Stimulated activated CD4-positive, alpha-beta T cell treated with anti-CD3 and anti-CD28 coated beads, TNF-alpha, amount 100 ng/mL, for 24 hours (primary cell): ENCODE results near the gene ROBO1.

Source experiments
- DNase-seq, 3 experiments: peaks; one replicate each; pipeline ENCODE4 v3.0.0-alpha.2; 2020; ENCODE audit warnings: low read depth in 3 of 3

ROBO1 gene

GRCh38 chr3:78633626-78634025 is 1134.2 kb downstream of the ROBO1 start:
- no peak for DNase-seq

GRCh38 chr3:78632925-78633553 is 1134.8 kb downstream of the ROBO1 start:
- no peak for DNase-seq

- DNase-seq: no peak
Measured at GRCh38 chr3:78629544-78629943, 1138.3 kb downstream of the ROBO1 start.

- DNase-seq: no peak
Measured at GRCh38 chr3:78621061-78621716, 1146.6 kb downstream of the ROBO1 start.

- no peak for DNase-seq
Measured at GRCh38 chr3:78614486-78614885, 1153.3 kb downstream of the ROBO1 start.

GRCh38 chr3:78613421-78613879 is 1154.3 kb downstream of the ROBO1 start:
- DNase-seq: no peak

GRCh38 chr3:78611278-78611677 is 1156.5 kb downstream of the ROBO1 start:
- no peak for DNase-seq

GRCh38 chr3:78610462-78611125 is 1157.2 kb downstream of the ROBO1 start:
- no peak for DNase-seq

- no peak for DNase-seq
Measured at GRCh38 chr3:78606756-78607155, 1161.0 kb downstream of the ROBO1 start.

- DNase-seq: no peak
Measured at GRCh38 chr3:78605178-78605577, 1162.6 kb downstream of the ROBO1 start.

- no peak for DNase-seq
Measured at GRCh38 chr3:78604341-78604740, 1163.5 kb downstream of the ROBO1 start.

- DNase-seq: no peak
Measured at GRCh38 chr3:78601249-78601648, 1166.5 kb downstream of the ROBO1 start.

GRCh38 chr3:78589778-78590177 is 1178.0 kb downstream of the ROBO1 start:
- DNase-seq: no peak

- DNase-seq: no peak
Measured at GRCh38 chr3:78588906-78589621, 1178.7 kb downstream of the ROBO1 start.

GRCh38 chr3:78580681-78581080 is 1187.1 kb downstream of the ROBO1 start:
- no peak for DNase-seq

- no peak for DNase-seq
Measured at GRCh38 chr3:78571486-78571885, 1196.3 kb downstream of the ROBO1 start.

GRCh38 chr3:78570496-78570895 is 1197.3 kb downstream of the ROBO1 start:
- no peak for DNase-seq

GRCh38 chr3:78569804-78570203 is 1198.0 kb downstream of the ROBO1 start:
- DNase-seq: no peak

GRCh38 chr3:78565712-78566111 is 1202.1 kb downstream of the ROBO1 start:
- no peak for DNase-seq

GRCh38 chr3:78562328-78562727 is 1205.5 kb downstream of the ROBO1 start:
- DNase-seq: no peak
